Nucleus accumbens (tissue), 56 donors: ENCODE data around the gene ANKRD61.
"Not testable (repeated sequence)": the region's sequence is repeated elsewhere in the genome, so short reads cannot be mapped to it uniquely, and the experiment has no call there.

ENCODE experiments used
- DNase-seq, 56 donors: peaks; one replicate each; lab custom pipeline; 2025; lab: John Stamatoyannopoulos, UW

ANKRD61 gene

DNA sequence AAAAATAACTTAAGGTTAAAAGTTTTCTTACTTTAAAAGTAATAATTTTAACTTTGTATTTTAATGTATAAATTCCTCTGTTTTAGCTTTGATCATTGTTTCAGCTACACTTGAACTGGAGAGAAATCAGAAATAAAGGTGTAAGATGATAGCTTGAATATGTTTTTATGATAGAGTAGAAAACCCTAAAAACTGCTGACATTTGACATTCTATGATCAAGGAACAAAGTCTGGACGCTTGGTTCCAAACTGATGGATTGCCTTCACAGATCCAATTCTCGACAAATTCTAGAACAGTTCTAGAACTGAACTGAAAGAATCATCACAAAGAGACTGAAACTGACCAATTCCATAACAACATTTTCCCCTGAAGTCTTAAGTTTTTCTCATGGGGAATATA lies at the start of gene ANKRD61:
TSS of gene ANKRD61 (plus strand) at position 389 of the 400 bp plus-strand sequence. CDS start at position 389, 0 bp downstream.
- DNase-seq: no peak

DNA sequence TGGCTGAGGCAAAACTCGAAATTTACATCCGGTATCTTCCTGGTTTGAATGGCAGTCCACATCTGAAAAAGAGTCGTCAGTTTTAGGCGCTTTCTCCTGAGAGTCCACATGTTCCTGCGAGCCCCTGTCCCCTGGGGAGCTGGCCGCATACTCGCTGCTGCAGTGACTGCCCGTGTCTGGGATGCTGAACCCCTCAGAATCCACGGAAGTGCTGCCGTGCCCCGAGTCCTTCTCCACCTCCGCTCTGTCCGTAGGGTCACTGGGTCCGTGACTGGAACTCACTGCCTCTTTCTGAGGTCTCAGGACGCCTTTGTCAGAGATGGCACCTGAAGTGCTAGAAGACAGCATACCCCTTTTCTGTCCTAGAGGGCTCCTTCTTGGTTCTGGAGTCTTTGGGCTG lies 44.1 kb upstream of the ANKRD61 start:
- DNase-seq: not testable (repeated sequence)

DNA sequence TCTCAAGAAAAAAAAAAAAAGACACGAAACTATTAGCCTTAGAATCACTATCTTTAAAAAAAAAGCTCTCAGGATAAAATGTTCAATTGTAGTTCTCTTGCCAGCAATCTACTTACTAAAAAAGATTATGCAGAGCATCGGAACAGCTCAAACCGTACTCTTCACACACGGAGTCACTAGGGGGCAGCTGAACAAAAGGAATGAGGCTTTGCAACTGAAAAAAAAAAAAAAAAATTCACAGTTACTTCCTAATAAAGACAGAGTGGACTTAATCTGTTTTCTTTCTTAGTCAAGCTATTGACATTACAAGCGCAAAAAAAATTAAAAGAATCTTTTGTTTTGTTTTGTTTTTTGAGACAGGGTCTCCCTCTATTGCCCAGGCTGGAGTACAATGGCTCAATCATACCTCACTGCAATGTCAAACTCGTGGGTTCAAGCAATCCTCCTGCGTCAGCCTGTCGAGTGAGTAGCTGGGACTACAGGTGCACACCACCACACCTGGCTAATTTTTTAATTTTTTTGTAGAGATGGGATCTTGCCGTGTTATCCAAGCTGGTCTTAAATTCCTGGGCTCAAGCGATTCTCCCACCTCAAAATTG lies 33.9 kb upstream of the ANKRD61 start:
- peak in 14 of 56 donors; percentile 2 to 41 (median 16) for DNase-seq

DNA sequence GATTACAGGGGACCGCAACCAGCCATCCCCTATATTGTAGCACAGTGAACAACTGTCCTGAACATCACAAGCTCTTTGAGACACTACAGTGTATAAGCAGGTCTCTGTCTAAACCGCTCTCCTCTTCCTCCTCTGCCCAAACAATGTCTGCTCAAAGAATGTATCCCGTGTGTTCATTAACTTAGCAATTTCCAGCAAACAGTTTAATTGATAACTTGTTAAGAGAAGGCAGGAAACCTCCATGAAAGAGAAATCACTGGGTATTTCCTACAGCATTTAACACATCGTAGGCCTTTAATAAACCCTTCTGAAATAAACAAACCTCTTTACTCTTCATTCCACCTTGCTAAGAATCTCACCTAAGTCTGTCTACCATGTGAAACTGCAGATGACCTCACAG lies 23.8 kb upstream of the ANKRD61 start:
- DNase-seq: no peak

DNA sequence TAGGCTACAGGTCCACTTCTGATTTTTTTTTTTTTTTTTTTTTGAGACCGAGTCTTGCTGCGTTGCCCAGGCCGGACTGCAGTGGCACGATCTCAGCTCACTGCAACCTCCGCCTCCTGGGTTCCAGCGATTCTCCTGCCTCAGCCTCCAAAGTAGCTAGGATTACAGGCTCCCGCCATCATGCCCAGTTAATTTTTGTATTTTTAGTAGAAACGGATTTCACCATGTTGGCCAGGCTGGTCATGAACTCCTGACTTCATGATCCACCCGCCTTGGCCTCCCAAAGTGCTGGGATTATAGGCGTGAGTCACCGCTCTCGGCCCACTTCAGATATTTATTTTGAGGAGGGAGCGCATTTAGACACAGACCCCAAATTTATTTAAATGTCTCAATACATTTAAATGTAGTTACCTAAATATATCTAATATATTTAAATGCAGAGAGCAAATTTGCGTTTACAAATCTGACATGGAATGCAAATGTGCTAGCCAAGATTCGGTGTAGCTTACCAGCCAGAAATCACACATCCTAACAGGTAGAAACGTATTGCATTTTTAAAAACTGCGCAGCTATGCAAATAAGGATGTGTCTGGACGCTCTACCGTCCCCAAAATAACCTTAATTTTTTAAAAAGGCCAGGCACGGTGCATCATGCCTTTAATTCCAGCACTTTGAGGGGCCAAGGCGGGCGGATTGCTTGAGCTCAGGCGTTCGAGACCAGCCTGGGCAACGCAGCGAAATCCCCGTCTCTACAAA lies 23.2 kb upstream of the ANKRD61 start:
- DNase-seq: not testable (repeated sequence)

DNA sequence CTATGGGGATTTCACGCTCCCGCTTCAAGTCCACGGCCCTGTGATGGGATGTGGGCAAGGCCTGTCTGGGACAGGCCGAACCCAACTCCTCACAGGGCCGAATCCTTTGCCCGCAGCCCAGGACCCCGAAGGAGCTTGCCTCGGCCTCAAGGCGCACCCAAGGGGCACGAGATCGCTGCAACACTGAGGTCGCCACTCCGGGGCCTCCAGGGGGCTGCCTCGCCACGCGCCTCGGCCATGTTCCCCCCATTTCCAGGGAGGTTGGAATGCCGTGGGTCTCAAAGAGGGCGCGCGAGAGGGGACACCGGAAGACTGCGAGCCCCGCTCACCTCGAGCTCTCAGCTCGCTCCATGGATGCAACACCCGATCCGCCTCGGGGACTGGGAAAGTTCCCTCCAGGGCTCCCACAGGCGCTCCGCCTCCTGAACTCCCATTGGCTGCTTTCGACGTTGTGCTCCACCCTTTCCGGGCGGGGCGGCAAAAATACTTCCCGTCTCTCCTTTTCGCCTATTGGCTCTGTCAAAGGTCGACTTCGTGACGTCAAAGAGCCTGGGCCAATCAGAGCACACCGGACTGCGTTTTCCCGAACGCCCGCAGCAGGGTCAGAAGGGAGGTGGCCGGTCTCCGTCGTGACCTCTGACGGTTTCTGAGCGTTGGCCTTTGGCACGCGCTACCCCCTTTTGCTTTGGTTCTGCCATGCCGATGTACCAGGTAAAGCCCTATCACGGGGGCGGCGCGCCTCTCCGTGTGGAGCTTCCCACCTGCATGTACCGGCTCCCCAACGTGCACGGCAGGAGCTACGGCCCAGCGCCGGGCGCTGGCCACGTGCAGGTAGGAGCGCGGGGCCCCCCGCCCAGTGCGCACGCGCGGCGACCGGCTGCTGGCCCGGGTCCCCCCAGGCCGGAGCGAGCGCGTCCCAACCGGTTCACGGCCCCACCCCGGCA lies 22.2 kb upstream of the ANKRD61 start, which contains the start of the genes AIMP2 and PMS2:
TSS of gene AIMP2 (plus strand) at position 605 of the 944 bp plus-strand sequence. CDS start at position 697, 92 bp downstream.
TSS of gene PMS2 (minus strand) at position 382 of the 944 bp plus-strand sequence. CDS start at position 352, 30 bp downstream.
- DNase-seq: peak; percentile 77 to 100 (median 97)

DNA sequence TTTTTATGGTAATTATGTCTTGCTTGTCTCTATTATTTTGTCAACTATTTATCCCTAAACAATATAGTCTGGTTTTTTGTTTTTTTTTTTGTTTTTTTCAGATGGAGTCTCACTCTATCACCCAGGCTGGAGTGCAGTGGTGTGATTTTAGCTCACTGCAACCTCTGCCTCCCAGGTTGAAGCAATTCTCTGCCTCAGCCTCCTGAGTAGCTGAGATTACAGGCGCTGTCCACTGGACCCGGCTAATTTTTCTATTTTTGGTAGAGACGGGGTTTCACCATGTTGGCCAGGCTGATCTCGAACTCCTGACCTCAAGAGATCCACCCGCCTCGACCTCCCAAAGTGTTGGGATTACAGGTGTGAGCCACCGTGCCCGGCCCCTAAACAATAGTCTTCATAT lies 20.8 kb upstream of the ANKRD61 start:
- DNase-seq: not testable (repeated sequence)

DNA sequence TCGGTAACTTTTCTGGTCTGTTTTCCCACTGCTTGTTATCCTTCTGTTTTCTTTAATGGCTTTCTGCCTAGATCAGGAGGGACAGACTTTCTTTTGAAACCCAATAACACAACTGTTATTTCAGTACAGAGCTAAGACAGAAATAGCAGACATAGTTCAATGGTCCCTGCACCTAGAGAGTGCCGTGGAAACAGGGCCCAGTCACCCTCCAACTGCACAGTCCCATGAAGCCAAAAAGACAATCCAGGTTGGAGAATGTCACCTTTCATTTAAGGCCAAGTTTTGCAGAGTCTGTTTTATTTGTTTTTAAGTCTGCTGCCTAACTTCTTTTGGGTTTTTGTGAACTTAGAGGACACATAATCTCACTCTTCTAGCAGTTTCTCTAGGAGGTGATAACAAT lies 19.6 kb upstream of the ANKRD61 start:
- no peak for DNase-seq

DNA sequence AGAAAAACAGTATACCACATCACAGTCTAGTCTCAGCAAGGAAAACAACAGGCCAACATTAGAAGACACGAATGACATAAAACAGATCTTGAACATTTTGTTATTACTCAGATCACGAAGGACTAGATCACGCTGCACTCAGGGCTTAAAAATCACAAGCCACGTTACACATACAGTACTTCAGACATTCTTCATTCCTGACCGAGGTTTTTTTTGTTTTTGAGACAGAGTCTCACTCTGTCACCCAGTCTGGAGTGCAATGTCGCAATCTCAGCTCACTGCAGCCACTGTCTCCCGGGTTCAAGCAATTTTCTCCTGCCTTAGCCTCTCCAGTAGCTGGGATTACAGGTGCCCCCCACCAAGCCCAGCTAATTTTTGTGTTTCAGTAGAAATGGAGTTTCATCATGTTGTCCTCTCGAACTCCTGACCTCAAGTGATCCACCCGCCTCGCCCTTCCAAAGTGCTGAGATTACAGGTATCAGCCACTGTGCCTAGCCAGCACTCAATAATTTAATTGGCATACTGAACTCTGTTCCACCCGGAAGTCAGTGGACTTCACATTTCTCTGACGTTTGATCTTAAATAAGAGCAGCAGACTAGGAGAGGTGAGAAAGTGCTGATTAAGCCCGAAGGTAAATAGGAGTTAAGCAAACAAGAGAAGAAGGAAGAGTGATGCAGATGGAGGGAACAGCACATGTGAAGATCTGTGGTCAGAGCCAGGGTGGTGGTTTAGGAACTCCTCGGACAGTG lies 18.6 kb upstream of the ANKRD61 start:
- DNase-seq: no peak

DNA sequence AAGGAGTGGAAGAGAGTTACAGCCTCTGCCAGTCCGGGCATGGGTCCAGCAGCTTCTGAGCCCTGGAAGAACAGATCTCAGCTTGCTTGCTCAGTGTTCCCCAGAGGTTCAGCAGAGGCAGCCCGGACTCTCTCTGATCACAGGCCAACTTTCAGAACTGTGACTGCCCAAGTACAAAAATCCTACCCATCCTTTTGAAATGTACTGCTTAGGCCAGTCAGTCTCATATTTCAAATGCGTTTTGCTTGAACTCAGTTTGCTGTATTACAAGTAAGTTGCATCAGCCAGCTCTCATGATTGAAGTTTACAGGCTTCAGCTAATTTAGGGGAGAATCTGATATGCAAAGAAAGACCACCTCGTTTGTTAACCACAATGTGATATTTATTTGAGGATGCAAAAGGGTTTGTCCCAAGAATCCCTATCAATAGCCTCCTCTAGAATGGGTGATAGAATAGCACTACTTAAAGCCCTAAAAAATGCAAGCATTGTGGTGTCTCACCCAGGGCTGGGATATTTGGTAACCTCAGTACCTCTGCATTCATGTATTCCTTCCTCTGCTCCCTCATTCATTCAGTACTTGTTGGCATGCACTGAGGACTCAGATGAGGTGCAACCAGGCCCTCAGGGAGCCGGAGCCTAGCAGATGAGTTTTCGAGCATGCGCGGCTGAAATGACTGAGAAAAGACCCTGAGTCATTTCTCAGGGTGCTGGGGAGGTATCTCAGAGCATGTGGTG lies 15.1 kb upstream of the ANKRD61 start:
- peak in 16 of 56 donors; percentile 1 to 52 (median 15) for DNase-seq

DNA sequence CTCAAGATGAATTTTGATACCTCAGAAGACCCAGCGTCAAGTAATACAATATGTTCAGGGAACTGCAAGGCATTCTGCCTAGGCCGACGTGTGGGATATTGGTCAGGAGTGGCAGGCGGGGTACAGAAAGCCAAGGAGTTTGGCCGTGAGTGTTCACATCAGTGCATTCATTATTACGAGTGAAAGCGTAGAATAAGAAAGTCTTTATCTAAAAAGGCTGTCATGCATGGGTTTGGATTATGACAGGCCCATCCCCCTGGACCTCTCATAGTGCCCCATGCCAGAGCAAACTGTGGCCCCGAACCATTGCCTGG lies 14.6 kb upstream of the ANKRD61 start:
- DNase-seq: no peak

DNA sequence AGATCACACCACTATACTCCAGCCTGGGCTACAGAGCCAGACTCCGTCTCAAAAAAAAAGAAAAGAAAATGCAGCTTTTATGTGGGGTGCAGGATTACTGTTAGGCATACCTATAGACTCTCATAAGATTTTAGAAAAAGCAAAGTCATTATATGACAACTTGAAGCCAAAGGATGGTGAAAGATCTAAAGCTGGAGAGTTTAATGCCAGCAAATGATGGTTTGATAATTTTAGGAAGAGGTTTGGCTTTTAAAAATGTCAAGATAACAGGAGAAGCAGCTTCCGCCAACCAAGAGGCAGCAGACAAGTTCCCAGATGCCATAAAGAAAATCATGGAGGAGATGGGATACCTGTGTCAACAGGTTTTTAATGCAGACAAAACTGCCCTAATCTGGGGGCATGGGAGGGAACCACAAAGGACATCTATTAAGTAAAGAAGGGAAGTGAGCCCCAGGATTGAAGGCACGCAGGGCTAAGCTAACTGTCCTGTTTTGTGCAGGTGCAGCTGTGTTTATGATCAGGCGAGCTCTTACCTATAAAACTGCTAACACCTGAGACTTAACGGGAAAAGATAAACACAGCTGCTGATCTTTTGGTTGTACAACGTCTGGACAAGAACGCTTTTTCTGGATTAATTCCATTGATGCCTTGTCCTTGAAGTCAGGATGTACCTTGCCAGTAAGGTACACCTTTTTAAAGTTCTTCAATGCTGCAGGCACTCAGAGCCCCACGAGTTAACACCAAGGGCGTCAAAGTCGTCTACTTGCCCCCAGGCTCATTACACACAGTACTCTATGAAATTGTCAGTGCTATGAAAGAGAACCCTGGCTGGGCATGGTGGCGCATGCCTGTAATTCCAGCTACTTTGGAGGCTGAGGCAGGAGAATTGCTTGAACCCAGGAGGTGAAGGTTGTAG lies 10.5 kb upstream of the ANKRD61 start:
- DNase-seq: no peak

DNA sequence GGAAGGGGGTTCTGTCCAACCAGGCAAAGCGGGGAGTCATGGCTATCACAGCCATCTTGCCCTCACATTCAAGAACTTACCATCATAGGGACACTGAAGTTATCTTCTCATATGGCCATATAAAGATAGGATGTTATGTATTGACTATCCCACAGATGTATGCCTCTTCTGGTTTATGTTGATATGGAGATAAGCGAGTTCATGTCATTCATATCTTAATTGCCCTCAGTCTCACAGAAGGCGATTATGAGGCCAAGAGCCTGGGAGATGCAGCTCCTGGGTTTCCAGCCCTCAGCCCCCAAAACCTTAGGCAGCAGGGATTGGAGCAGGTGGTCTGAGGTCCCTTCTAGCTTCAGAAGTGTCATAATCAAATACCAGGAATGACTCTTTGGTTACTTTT lies 8.5 kb upstream of the ANKRD61 start:
- no peak for DNase-seq

DNA sequence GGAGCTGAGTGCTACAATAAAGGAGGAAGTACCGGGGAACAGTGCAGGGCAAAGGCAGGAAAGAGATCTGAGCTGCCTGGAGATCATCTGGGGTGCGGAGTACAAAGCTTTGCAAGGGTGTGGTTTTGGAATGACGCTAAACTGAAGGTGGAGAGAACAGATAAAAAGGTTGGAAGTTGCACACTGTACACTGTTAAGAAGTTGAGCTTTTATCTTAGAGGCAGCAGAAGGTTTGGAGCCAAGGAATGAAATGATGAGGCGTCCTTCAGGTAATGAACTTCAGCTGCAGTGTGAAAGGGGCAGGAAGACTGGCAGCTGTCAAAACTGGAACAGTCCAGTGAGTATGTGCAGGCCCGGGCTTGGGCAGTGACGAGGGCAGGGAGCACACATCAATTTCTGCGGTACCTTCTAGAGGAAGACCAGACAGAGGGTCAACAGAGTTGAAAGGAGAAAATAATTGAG lies 7.2 kb upstream of the ANKRD61 start:
- no peak for DNase-seq

DNA sequence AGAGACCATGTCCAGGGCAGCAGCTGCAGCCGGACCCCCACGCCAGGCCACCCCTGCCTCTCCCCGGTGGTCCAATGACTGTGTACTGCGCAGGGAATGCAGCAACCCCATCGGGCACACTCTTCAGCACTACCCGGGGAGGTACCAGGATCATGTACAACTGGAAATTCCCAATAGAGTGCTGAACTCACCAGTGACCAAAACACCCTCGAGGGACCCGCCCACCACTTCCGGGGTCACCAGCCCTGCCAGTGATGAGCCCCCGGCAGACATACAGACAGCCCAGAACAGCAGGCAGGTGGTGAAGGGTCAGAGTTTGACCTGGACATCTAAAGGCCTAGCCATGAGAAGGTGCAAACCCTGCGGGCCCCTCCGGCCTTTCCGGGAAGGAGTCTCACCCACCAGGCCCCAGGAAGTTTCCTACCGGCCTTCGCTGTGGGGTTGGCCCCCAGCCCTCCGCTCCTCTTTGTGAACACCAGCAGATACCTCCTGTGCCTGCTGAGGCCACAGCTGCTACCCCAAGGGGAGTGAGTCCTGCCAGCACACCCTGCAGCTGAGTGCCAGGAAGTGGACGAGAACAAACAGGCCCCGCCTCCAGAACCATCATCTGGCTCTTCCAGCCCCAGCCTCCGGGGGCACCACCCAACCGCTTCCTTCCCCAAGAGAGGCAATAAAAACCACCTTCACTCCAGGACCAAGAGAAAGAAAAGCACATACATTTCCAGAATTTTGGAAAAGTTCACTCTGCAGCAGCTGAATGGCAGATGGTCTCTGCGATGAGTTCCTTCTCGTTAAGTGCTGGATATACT lies 5.0 kb upstream of the ANKRD61 start:
- DNase-seq: peak in 9 of 56 donors; percentile 1 to 31 (median 9)

DNA sequence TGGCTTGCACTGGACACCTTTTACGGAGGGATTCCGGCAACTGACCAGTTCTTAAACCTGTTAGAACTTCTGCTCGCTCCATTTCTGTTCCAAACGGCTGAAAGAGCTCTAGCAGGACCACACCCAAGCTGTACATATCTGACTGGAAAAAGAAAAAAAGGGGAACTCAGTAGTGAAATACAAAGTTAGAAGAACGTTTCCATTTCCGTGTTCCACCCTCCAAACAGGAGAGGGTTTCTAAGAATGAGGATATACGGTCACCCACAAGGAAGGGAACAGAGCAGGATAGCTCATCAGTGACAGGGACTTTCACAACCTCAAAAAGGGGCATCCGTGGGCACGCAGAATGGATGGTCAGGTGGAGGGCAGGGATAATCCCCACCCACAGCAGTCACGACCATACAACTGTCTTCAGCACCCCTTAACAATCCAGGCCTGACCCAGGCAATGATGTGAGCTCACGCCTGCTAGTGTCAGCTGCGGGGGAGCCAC lies 4.3 kb upstream of the ANKRD61 start:
- no peak for DNase-seq

DNA sequence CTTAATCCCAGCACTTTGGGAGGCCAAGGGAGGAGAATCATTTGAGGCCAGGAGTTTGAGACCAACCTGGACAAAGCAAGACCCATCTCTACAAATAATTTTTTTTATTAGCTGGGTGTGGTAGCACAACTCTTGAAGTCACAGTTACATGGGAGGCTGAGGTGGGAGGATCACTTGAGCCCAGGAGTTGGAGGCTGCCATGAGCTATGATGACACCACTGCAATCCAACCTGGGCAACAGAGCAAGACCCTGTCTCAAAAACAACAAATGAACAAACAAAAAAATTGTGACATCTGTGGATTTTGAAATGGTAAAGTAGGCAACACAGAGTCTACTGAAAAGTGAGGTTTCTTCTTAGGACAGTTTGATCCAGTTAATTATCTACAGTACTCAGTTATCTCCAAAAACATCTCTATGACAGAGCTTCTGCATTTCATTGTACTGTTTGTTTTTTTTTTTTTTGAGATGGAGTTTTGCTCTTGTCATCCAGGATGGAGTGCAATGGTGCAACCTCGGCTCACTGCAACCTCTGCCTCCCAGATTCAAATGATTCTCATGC lies 3.3 kb upstream of the ANKRD61 start:
- DNase-seq: no peak
